ENCODE measurements around the gene ABHD2.

GRCh38 chr15:89150287-89150686 is 62.0 kb downstream of the ABHD2 start:
- no peak for TF ChIP-seq ZNF280D (tag by site-specific recombination; IDR thresholded peaks at IDR 0.05)
- no peak for TF ChIP-seq SETDB1 (IDR thresholded peaks at IDR 0.05; ENCODE audit: insufficient read length, low read length)
- no peak for TF ChIP-seq CTCF (tag by site-specific recombination; IDR thresholded peaks at IDR 0.05)
- TF ChIP-seq ZBTB26 (tag by site-specific recombination; optimal IDR thresholded peaks at IDR 0.05): no peak
- TF ChIP-seq ZSCAN18 (tag by site-specific recombination; IDR thresholded peaks at IDR 0.05): no peak
- TF ChIP-seq SP2 (tag by site-specific recombination; IDR thresholded peaks at IDR 0.05): no peak
- TF ChIP-seq ATF2 (tag by site-specific recombination; IDR thresholded peaks at IDR 0.05; ENCODE audit: low read depth): no peak
- TF ChIP-seq ZNF830 (tag by site-specific recombination; IDR thresholded peaks at IDR 0.05; ENCODE audit: low read depth): no peak
- TF ChIP-seq PATZ1 (tag by site-specific recombination; IDR thresholded peaks at IDR 0.05): no peak
- no peak for TF ChIP-seq ZNF398 (tag by site-specific recombination; IDR thresholded peaks at IDR 0.05)
- no peak for TF ChIP-seq ZNF274 (IDR thresholded peaks at IDR 0.05; ENCODE audit: low read length)
- TF ChIP-seq ZNF274 (tag by site-specific recombination; IDR thresholded peaks at IDR 0.05; ENCODE audit: borderline replicate concordance): no peak
- no peak for TF ChIP-seq ZNF138 (tag by site-specific recombination; IDR thresholded peaks at IDR 0.05; ENCODE audit: borderline replicate concordance)

All from HEK293 (cell line).